NCI-H82 (cell line): ENCODE measurements around the gene LPO.

Experiments used
- DNase-seq: peaks from one replicate; lab custom pipeline; 2025; lab: John Stamatoyannopoulos, UW

The LPO gene

DNA sequence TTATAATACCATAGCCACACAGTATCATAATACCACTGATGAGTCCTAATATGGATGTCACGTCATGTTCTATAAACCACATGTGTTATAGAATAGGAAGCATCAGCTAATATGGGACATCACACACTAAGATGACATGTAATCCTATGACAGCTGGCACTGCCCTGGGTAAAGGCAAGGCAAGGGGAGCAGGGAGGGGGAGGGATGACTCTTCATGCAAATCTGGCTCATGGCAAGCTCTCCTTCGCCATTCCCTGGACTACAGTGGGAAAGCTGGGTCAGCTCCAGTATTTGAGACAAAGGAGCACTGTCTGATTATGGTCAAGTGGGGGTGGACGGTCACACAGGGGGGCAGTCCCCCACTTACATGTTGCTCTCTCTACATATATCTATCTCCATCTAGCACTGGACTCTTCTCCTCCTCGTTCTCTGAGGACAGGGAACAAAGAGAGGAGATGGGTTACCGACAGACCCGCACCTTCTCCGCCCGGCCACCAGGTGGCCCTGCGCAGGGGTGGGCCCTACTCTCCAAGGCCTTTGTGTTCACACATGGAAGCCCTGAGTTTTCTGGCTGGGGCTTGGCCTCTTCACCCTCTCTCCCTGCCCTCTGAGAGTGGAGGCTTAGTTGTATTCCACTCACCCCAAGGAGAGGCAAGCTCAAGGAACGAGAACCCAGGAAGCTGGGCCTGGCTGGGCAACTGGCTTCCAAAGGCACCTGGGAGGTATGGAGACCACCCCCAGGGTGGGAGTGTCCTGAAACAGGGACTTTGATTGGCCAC, 65.8 kb downstream of the LPO start:
- DNase-seq, result peak; percentile 89

DNA sequence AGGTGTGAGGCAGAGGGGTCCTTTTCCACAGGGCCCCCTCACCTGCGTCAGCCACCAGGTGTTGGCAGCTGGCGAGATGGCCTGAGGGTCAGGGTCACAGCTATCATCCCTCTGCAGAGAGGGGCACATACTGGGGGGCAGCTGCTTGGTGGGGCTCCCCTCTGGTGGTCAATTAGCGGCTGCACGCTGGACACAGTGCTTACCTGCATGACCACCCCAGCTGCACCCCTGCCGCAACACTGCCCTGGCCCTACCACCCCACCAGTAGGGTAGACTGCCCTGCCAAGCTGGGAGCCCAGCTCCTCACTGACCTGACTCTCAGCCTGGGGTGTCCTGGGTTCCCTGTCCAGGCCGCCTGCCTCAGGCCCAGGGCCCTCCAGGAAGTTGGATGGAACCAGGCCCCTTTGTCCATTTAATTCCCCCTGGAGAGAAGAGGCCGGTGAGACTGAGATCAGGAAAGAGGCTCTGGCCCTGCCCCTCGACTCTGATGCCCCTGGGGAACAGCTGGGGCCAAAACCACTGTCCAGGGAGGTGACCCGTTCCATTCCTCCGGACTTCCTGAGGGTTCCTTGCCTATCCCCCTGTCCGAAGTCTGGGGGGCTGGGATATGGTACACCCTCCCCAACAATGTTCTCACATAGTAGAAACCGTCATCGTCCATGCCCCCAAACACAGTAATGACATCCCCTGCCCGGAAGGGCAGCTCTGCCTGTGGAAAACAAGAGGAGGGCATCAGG, 66.5 kb downstream of the LPO start:
- no peak for DNase-seq

DNA sequence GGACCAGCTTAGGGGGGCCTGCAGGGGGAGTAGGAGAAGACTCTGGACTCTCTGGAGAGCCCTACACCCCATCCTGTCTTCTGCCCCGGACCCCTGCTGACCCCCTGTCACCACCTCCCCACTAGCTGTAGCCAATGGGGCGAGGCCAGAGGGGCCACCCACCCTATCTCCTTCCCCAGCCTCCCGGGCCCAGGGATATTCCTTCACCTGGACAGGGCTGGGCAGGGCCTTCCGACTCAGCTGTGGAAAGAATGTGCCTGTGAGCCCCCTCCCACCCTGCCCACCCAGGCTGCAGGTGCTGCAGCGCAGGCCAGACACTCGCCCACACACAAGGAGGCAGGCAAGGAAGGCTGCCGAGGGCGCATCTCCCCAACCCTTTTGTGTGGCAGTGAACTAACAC, 67.2 kb downstream of the LPO start:
- DNase-seq, result no peak

DNA sequence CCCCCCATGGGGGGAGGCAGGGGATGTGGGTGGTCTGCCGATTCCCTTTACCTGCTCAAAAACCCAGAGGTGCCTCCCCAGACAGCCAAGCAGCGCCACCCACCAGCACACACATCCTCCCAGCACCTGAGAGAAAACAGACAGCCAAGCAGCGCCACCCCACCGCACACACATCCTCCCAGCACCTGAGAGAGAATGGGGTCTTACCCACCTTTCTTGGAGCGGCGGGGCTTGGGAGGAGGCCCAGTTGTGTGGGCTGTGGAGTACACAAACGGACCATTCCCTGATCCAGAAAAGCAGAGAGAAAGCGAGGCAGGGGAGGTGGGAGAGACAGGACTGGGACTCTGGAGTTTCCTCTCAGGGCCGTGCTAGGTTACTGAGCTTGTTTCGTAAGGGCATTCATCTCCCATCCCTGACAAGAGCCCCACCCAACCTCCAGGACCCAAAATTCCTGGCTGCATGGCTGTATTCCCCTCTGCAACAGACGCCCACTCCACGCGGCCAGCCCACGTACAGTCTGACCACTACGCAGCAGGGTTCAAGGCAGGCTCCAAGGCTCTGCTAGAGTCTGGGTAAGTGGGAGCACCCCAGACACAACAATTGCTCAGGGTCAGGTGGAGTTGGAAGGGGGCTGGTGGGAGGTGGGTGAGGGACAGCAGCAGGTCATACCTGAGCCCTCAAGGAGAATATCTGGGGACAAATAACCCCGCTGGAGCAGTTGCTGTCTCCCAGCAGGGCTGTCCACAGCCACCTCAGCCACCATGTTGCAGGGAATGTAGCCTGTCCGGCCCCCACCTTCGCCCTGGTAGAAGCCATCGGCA, 68.0 kb downstream of the LPO start:
- DNase-seq, result no peak

DNA sequence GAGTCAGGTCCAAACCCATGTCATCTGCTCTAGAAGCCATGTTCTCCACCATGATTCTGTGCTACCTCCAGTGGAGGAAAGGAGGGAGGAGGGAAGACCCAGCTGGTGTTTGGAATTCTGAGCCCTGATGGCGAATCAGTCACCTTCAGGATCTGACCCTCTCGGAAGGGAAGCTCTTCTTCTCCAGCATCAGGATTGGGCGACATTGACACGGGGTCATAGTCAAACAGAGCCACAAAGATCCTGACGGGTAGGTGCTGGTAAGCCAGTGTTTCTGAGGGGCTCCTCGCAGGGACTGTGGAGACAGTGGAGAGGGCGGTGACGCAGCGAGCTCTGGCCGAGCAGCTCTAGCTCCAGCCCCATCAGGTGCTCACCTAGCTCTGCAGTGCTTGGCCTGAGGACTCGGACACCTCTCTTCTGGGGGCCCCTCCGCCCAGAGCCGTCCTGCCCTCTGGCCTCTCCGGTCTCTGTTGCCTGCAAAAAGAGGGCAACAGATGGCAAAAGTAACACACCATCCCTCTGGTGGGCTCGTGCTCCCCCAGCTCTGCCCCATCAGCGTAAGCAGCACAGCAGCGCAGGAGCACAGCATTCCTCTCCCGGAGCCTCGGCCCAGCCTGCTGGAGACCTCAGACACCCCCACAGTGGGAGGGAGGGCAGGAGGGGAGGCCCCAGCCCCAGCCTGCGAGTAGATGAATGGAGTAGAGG, 69.2 kb downstream of the LPO start:
- no peak for DNase-seq

DNA sequence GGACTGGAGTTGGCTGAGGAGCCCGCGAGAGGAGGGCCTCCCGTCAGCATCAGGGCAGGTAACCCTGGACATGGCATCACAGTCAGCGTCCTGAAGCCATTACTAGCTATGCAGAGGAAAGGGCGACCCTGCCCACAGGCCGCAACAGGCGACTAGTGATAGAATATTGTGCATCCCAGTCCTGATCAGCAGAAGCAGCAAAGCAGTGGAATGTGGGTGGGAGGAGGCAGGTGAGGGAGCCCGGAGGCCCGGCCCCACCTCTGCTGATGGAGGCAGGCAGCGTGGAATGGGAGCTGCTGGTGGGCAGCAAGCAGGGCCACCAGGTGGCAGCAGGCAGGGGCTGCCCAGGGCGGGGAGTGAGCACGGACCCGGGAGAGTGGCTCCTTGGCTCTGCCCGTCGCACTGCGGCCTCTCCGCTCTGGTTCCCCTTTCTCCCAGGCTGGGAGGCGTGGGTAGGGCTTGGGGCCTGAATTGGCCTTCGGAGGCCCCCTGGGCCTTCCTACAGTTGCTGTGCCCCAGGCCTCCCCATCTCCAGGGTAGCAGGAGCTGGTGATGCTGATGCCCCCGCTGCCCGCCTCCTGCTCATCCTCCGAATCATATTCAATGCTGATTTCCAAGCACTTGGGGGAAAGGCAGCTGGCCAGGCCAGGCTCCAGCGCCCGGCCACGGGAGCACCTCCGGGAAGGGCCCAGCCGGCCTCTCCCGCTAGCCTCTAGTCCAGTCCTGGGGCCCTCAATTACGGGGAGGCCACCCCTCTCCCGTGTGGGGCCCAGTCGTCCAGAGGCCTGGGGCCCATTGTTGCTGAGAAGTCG, 70.0 kb downstream of the LPO start:
- peak; percentile 48 for DNase-seq

DNA sequence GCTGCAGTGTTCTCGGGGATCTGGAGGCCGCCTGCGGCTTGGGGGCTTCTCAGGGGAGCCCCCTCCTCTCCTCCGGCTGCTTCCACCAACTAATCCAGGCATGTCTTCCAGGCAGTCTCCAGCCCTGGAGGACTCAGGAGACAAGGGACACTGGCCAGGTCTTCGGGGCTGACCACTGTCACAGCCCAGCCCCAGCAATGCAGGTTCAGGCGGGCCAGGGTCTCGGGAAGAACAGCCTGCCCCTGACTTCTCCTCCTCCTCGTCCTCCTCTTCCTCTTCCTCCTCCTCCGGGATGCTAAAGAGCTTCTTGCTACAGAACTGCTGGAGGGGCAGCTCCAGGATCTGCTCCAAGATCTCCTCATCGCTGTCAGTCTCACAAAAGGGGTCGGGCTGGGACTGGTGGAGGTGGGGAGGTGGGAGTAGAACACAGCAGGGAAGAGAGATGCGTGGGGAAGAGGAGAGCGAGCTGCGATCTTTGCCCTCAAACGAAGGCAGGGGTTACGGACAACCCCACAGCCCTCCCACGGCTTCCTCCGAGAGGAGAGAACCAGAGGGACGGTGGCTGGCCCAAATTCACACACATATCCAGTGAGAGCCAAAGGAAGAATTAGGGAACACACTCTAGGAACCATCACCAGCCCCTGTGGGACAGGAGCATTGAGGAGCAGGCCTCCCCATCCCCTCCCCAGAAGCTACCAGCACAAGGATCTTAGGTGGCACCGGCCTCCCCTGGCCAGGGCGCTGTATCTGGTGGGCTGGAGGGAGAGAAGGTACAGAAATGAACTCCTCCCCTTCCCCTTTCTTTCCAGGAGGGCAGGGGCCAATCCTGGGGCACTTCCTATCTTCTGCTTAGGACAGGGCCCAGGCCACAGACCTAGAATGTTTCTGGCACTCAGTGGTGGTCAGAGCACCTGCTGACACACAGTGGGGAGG, 70.9 kb downstream of the LPO start:
- DNase-seq, result no peak

DNA sequence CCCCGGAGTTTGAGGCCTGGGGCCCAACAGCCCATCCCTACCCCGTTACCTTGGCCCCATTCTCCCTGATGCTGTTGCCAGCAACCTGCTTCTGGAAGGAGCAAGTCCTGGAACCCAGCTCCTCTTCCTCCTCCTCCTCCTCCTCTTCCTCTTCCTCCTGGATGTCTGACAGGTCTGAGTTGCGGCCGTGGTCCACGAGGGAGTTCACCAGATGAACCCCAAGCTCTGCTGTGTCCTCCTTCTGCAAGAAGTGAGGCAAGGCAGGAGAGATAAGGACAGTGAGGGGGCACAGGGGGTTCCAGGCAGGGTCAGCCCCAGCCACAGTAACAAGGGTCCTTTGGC, 71.5 kb downstream of the LPO start:
- no peak for DNase-seq

DNA sequence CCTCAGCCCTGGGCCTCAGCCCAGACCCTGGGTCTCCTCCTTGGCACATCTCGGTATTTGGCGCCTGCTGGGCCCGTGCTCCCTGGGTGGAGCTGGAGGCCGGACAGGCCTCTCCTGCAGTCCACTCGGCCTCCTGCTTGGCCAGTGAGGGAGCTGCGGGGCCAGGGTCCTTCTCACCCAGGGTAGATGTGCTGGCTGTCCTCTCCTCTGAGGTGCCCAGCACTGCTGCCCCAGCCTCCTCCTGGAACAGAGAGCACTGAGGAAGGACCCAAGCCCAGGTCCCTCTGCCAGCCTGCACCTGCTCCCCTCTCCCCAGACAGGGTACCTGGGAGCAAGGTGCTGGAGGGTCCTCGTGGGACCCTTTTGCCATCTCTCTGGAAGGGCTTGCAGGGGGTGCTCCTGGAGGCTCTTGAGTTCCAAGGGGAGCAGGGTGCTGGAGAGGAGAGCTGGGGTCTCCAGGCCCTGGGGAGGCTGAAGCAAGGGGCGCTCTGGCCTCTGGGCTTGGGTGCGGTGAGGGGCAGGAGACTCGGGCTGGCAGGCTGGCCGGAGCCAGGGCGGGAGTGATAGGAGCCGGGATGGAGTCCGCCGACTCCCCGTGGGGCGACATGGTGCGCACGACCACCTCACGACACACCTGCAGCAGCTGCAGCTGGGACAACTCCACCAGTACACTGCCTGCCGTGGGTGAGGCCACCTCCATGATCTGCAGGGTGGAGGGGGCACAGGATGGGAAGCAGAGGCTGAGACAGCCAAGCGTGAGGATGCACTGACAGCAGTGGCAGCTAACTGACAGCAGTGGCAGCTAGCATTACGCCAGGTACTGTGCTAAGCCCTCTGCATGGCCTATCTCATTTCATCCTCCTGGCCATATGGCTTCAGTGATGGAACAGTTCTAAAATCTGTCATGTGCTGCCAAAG, 72.4 kb downstream of the LPO start:
- peak; percentile 79 for DNase-seq

DNA sequence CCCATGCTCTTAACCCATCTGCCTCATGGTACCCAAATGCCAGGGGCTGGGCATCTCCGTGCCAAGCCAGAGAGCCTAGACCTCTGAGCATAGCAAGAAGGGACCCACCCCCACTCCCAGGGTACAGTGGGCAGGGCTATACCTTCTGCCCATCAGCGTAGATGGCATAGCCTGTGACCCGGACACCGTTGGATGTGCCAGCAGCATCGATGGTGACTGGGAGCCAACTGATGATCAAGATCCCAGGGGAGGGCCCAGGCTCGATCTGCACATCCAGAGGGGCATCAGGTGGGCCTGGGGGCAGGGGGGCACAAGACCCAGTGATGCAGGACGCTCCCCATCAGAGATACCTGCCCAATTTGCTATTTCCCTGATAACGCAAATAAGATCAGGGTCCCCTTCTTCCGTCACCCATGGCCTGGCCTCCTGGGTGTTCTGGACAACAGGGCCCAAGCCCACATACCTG, 73.1 kb downstream of the LPO start:
- DNase-seq, result no peak

DNA sequence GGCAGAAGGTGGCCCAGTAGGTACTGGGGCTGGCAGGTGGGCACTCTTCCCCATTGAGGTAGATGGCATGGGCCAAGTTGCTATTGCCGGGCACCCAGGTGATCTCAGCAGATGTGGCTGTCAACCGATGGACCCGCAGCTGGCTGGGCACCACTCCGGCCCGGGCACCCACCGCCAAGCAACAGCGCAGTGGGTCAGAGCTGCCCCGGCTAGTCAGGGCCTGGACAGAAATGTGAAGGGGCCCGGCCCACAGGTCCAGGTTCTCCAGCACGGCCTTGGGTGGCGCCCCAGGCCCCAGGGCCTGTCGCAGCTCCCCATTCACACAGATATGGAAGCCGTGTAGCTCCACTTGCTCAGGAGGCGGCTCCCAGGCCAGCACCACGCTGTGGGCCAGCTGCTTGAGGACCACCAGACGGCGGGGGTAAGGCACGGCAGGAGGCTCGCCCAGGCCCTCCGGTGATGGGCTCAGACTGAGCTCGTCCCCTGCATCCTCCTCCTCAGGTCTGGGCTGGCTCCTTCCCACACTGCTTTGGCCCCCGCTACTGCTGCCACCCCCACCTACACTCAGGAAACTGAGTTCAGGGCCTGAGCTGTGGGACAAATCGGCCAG, 73.7 kb downstream of the LPO start:
- no peak for DNase-seq

DNA sequence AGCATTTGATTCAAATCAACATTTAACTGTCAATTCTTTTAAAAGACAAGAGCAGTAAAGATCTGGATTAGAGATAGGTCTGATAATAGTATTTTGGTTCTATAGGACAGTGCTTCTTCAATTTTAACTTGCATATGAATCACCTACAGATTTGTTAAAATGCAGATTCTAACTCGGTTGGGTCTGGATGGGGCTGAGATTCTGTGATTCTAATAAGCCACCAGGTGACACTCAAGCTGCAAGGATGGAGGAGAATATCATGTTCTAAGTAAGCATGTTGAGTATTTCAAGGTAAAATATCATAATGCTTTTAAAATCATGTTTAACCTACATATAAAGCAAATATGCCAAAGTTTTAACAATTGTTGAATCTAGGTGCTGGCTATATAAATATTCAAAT, 74.4 kb downstream of the LPO start:
- no peak for DNase-seq

DNA sequence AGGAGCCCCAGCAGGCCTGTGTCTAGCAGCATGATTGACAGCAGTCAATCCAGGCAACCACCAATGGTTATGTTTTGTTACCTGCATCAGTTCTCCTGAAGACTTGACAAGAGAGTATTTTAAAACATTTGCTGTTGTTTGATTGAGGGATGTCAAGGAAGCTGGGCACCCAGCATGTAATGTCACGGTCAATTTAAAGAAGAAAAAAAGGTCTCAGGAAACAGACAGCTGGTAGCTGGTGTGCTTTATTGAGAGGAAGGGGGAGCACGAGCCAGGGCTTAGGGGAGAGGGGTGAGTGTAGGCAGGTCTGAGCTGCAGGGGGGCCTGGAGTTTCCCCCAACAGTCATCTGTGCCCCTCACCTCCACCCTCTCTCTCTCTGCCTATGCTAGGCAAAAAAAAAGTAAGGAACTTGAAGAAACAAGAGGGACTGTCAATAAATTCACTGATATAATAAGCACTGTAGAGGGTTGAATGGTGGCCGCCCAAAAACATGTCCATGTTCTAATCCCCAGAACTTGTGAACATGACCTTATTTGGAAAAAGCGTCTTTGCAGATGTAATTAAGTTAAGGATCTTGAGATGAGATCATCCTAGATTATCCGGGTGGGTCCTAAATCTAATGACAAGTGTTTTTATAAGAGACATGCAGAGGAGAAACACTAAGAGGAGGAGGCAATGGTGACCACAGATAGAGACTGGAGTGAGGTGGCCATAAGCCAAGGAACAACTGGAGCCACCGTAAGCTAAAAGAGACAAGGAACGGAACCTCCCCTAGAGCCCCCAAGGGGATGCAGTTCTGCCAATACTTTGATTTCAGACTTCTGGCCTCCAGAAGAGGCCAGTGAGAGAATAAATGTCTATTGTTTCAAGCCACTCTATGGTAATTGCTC, 75.7 kb downstream of the LPO start:
- DNase-seq, result peak; percentile 98

DNA sequence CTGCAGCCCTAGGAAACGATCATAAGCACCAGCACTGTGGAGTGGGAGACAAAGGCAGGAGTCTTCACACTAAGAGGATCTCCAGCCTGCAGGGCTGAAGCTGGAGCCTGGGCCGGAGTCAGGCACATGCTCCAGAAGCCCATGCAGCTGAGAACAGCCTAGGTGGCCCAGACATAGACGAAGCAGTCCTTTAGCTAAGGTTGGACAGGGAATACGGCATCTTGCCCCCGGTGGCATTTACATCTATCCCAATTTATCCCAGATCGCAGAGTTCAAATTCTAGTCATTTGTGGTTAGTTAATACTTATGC, 76.3 kb downstream of the LPO start:
- DNase-seq, result no peak

DNA sequence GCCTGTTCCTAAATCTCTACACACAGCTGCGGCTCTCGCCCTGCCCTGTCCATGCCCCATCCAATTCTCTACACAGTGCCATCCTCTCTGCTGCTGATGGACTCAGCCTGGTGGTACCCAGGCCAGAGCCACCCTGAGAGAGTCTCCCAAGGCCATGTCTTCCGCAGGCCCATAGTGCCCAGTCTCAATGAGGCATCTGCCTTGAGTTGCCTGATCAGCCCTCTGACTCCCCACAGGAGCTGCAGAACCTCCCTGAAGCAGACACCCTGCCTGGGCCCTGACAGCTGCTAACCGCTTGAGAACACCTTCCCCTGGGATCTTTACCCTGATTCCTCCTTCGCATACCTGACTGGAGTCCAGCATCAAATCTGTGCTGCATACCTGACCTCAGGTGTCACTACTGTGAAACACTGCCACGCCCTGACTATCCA, 76.9 kb downstream of the LPO start:
- no peak for DNase-seq

DNA sequence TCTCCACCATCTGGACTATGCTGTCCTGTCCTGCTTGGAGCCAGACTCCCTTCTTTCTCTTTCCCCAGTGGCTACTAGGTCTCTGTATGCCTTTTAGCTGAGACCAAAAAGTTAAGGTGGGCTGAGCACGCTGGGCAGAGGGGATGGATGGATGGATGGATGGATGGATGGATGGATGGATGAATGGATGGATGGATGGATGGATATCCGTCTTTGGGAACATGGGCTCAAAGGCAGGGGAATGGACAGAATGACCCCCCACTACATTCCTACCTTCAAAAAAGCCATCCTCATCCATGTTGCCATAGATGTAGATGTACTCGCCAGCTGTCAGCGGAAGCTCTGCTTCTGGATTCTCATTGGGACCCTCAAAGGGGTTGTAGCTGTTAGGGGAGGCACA, 77.4 kb downstream of the LPO start:
- no peak for DNase-seq

DNA sequence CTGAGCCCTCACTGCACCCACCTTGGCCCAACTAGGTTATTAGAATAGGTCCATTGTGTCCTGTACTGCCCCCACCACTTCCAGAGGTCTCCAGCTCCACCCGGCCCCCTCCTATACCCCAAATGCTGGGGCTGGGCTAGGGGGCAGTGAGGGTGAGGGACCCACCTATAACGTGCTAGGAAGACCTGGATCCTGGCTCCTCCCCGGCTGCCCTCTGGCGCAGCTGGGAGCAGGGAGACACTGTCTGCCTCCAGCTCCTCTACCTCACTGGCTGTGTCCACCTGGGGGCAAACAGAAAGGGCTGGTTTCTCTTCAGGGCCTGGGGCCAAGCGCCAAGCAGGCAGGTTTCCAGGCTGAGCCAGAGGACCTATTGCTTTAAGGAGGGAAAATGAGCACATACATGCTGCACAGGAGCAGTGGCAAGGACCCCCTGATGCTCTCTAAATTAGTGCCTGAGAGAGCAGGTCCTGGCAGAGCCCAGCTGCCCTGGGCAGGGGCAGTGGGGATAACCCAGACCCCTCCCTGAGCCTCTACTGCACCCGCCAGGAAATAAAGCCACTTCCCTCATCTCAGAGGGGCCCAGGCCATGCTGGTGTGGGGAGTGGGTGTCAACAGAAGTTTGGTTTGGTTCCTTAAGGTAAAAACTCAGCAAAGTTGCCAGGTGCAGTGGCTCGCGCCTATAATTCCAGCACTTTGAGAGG, 78.0 kb downstream of the LPO start:
- DNase-seq, result no peak
